T47D (cell line): ENCODE measurements around the gene EDEM3.

Source experiments
- DNase-seq, 2 experiments: peaks; one replicate each; pipeline versions ENCODE4 v3.0.0 to v3.0.0-alpha.2; 2011 to 2012; ENCODE audit warnings: low read depth in 1 of 2, low spot score in 1 of 2
- JUND ChIP-seq: IDR thresholded peaks from 2 replicates; pipeline ENCODE4 v1.6.1; 2012; ENCODE audit warnings: low read depth
- in situ Hi-C: cut with HindIII; loops from 2 replicates; pipeline ENCODE4 v1.10.0; 2016; ENCODE audit warnings: low sequenced_read_pairs, low pct_unique_long_range_greater_than_20kb

Gene EDEM3

DNA sequence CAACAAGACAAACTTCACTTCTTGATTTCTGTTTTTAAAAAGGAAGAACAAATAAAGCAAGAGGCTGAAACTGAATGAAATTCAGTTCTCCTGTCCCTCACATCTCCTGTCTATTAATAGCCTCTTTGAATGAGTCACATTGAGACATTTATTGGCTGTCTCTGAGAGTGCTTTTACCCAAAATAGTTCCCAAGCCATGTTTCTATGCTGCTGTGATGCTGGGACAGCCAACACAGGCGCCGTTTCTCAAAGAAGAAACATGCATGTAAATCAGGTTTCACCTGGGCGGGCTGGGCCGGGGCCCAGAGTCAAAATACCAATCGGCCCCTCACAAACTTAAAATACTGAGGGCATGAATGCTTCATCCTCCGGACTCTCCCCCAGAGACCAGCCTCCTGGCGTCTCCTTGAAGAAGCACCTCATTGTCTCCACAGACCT is 105.2 kb downstream of the EDEM3 start:
- DNase-seq, result no peak
- no peak for TF ChIP-seq JUND
- in situ Hi-C loops, result no loop called here

DNA sequence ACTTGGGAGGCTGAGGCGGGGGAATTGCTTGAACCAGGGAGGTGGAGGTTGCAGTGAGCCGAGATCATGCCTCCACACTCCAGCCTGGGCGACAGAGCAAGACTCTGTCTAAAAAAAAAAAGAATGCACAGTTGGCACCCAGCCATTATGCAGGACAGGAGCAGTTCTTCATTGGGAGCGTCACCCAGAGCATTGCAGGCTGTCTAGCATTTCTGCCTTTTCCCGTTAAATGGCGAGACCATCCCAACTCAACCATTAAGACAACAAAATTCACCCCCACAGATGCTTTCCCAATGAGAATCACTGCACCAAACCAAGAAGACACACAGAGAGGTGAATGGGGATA is 105.8 kb downstream of the EDEM3 start:
- no peak for DNase-seq
- no peak for TF ChIP-seq JUND
- in situ Hi-C loops, result no loop called here

DNA sequence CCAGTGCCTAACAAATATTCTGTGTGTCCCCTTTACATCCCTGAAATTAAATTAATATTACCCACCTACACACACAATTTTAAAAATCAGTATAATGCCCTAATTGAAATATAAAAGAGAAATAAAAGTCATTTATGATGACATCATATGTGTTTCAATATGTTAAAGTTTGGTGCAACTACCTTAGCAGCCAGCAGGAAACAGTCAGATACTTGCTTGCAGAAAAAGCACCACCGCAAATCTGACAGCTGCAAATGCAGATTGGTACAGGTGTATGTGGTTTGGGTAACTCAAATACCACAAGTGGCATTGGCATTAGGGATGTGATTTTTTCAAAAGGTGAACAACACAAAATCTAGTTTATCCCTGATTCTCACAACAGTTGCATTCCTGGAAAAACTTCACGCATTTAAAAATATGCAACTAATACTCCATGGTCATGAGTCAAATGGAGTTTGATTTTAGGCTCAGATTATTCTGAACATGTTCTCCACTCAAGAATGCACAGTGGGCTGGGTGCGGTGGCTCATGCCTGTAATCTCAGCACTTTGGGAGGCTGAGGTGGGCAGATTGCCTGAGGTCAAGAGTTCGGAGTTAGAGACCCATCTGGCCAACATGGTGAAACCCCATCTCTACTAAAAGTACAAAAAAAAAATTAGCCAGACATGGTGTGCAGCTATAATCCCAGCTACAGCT is 106.3 kb downstream of the EDEM3 start:
- TF ChIP-seq JUND, result no peak
- no peak for DNase-seq
- in situ Hi-C loops, result no loop called here

DNA sequence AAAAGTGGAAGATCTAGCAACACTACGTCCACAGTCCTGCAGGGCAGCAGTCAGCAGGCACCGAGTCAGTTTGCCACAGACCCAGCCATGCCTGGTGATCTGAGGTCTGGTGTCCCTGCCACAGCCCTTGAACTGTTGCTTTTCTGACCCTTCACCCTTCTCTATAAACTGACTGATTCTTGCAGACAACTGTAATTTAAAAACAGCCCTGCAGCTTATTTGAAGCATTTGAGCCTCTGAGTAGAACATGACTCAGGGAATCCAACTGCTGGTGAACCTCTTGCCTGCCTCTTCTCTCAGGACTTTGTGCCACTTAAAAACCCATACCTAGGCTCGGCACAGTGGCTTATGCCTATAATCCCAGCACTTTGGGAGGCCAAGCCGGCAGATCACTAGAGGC is 107.2 kb downstream of the EDEM3 start:
- in situ Hi-C loops, result no loop called here
- TF ChIP-seq JUND, result no peak

DNA sequence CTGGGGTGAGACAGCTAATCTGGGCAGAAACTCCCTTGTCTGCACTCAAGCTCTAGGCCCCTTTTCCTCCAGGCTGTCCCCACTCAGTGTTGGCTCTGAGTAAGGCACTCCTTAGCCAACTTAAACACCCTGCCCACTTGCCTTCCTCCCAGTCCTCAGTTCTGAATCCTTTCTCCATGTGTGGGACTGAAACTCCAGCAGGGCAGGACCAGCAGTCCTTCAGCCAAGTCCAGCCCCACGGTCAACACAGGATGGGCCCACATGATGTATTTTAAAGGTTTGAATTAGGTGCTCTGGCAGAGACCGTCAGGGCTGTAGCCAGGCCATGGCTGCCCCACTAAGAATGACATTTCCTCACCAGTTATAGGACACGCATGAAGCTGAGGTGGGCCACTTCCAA is 107.8 kb downstream of the EDEM3 start:
- in situ Hi-C loops, result no loop called here
- TF ChIP-seq JUND, result no peak
- DNase-seq, result no peak

More for the DNA sequence above, 107.2 kb downstream of the EDEM3 start:
- DNase-seq, result no peak

DNA sequence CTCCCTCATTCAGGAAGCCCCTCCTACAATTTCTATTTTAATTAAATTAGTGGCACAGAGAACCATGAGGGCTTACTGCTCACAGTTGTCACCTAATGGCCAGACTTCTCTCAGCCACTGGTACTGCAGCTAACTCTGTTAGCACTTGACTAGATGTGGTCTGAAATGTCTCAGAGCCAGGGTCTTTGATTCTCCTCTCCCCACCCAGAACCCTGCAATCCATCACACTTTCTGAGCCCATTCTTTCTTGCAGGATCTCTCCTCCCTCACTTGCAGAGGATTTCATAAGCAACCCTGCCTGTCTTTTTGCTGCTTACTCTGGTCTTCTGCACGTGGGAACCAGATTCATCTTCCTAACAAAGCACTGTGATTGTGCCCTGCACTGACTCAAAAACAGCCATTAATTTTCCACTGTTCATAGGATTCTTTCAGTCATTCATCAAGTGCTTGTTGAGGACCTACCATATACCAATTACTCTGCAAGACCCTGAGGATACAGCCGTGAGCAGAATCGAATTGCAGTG is 108.4 kb downstream of the EDEM3 start:
- in situ Hi-C loops, result no loop called here
- no peak for TF ChIP-seq JUND
- no peak for DNase-seq

DNA sequence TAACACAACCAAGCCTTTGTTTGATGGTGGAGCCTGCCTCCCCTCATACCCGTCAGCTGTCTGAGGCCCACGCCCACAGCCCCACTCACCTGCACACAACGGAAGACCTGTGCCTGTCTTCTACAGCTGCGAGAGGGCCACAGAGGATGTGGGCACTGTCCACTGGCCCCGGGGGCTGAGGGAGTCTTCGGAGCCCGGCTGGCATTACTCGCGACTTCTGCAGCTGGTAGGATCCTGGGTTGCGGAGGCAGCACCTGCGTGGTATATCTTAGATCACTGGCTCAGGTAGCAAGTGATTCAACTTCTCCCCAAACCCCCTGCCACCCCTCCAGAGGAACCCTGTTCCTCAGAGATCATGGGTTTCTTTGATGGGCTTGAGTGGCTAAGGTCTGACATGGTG is 109.9 kb downstream of the EDEM3 start:
- no peak for DNase-seq
- in situ Hi-C loops, result no loop called here
- TF ChIP-seq JUND, result no peak

DNA sequence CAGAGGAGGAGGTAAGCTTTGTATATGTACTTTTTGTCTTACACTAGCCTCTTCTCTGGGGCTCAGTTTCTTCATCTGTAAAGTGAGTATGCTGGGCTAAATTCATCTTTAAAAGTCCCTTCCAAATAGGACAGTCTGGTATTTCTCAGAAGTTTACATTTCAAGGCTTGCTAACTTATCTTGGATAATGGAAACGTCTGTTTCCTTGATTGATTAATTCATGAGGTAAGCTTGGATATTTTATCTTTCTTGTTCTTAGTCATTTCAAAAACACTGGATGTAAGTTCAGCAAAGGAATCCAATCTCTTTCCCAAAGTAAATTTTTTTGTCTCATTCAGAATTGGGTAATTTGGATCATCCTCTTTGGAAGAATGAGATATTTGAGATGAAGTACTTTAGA is 111.0 kb downstream of the EDEM3 start:
- no peak for TF ChIP-seq JUND
- DNase-seq, result no peak
- in situ Hi-C loops, result no loop called here

DNA sequence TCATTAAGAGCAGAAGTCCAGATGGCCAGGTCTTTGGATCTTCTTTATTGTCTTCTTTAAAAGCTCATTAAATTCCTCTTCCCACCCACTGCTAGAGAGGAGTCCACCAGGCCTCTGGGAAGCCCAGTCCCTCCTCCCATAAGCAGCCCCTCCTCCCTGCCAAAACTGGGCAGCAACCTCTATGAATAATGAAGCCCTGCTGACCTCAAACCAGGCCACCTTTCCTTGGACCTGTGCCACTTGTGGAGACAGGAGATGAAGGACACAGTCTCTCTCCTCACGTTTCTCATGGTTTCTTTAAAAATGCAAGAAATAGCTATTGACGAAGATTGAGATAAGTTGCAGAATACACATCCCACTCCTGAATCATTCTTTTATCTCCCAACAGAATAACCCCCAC is 112.8 kb downstream of the EDEM3 start:
- no peak for TF ChIP-seq JUND
- DNase-seq, result no peak
- in situ Hi-C loops, result no loop called here

DNA sequence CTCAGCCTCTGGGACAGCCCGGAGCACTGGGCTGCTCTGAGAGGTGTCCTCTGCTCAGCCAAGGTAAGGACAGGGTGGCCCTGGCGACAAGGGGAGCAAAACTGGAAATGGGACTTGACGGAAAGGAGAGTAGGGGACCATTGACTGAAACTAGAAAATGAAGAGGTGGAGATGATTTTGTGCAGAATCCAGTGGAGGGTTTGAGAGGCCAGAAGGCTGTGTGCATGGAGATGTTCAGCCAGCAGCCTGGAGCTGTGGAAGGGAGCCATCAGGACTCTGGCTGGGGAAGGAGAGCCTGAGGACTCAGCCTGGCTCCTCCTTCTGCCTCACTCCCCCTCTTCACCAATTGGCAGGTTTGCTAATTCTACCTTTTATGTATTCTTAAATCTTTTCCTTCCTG is 114.2 kb downstream of the EDEM3 start:
- TF ChIP-seq JUND, result no peak
- in situ Hi-C loops, result no loop called here
- DNase-seq, result no peak
